GM19324 (cell line): ENCODE measurements around the gene PYGB.
A peak's percentile ranks its signal among the peaks of the same experiment; 100 is the strongest.

ENCODE experiments used
- ATAC-seq: cut with Tn5 transposase; IDR thresholded peaks from one replicate; pipeline ENCODE4 v1.9.1; 2021; ENCODE audit warnings: mild to moderate bottlenecking, moderate library complexity; ENCODE audit not compliant: unreplicated experiment, low FRiP score

Gene PYGB

GRCh38 chr20:25247000-25247517, 826 bp upstream of the PYGB start:
- ATAC-seq = no peak

GRCh38 chr20:25247518-25247955, 348 bp upstream of the PYGB start:
- peak; percentile 52 for ATAC-seq

GRCh38 chr20:25248786-25249172, 894 bp downstream of the PYGB start:
- no peak for ATAC-seq

GRCh38 chr20:25249198-25249931, 1.5 kb downstream of the PYGB start:
- no peak for ATAC-seq

GRCh38 chr20:25250508-25250907, 2.6 kb downstream of the PYGB start:
- ATAC-seq = no peak

GRCh38 chr20:25251019-25251418, 3.1 kb downstream of the PYGB start:
- ATAC-seq = no peak

GRCh38 chr20:25251558-25251957, 3.7 kb downstream of the PYGB start:
- ATAC-seq = no peak

- ATAC-seq = no peak
These were observed 4.4 kb downstream of the PYGB start for GRCh38 chr20:25252230-25252651.

- no peak for ATAC-seq
These were observed 5.0 kb downstream of the PYGB start for GRCh38 chr20:25252686-25253421.

- no peak for ATAC-seq
These were observed 5.9 kb downstream of the PYGB start for GRCh38 chr20:25253606-25254275.

- ATAC-seq = no peak
These were observed 6.7 kb downstream of the PYGB start for GRCh38 chr20:25254571-25254970.

- no peak for ATAC-seq
These were observed 7.2 kb downstream of the PYGB start for GRCh38 chr20:25254986-25255680.

- ATAC-seq = no peak
These were observed 8.5 kb downstream of the PYGB start for GRCh38 chr20:25256226-25256859.

GRCh38 chr20:25257130-25257529, 9.2 kb downstream of the PYGB start:
- no peak for ATAC-seq

- no peak for ATAC-seq
These were observed 10.0 kb downstream of the PYGB start for GRCh38 chr20:25257756-25258475.

GRCh38 chr20:25258476-25258805, 10.6 kb downstream of the PYGB start:
- ATAC-seq = no peak

- no peak for ATAC-seq
These were observed 10.9 kb downstream of the PYGB start for GRCh38 chr20:25258828-25259227.

- no peak for ATAC-seq
These were observed 11.5 kb downstream of the PYGB start for GRCh38 chr20:25259358-25259757.

- ATAC-seq = no peak
These were observed 11.9 kb downstream of the PYGB start for GRCh38 chr20:25259788-25260254.
